ENCODE measurements around the gene BOD1L2. TPM values are rescaled to one million over a fixed set of nuclear protein-coding genes. Genes with fewer than 3 reads are reported as not detected.

BOD1L2 gene
- not detected in 2 replicates for total RNA-seq

DNA sequence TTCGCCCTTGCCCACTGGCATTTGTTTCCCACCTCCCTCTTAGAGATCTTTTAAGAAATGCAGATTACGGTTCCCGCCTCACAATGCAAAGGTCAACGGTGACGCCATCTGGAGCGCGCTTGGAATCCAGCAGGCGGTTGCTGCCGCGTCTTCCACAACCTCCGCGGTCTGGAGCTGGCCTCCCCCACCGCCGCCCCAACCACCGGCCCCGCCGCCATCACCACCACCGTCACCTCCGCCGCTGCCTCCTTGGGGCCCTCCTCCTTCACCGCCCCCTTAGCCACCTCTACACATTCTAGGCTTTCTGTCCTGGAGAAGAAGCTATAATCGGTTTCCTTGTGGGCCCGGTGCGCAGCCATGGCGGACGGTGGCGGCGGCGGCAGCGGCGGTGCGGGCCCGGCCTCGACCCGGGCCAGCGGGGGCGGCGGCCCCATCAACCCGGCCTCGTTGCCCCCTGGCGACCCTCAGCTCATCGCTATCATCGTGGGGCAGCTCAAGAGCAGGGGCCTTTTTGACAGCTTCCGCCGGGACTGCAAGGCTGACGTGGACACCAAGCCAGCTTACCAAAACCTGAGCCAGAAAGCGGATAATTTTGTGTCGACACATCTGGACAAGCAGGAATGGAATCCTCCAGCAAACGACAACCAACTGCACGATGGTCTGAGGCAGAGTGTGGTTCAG lies at the start of gene BOD1L2:
TSS of gene BOD1L2 (plus strand) at position 132 of the 681 bp plus-strand sequence. CDS start at position 358, 226 bp downstream.

Other genes with a start within 250 kb of the BOD1L2 start
- not detected in 2 replicates for gene ST8SIA3, start 205.5 kb downstream of the BOD1L2 start, total RNA-seq

All from mammary microvascular endothelial cell (primary cell).